Endometrium (tissue), 2 donors: ENCODE measurements around the gene CTTNBP2.

ENCODE experiments used
- FAIRE-seq: peaks from 2 replicates; lab custom pipeline; 2012; peaks lifted over from hg19 to GRCh38; lab: Jason Lieb, UNC
- donor health status: control.
- donor health status: control.

CTTNBP2 gene

GRCh38 chr7:117781707-117782106 is 91.5 kb downstream of the CTTNBP2 start:
- no peak for FAIRE-seq

DNA sequence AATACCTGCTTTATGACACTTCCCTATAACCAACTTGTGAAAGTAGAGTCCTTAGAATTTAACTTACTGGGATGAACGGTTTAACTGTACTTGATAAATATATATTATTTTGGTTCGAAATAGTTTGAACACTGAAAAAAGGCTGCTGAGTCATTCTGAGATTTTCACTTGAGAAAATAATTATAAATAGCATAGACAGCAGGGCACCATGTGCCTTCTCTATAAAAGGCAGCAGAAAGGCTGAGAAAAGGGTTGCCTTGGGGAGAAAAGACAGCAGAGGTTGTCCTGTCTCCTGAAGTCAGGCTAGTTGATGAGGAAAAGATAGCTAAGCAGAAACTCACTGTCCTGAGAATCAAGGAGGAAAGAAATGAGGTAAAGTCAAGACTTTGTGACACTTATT is 92.4 kb downstream of the CTTNBP2 start:
- FAIRE-seq, result no peak

DNA sequence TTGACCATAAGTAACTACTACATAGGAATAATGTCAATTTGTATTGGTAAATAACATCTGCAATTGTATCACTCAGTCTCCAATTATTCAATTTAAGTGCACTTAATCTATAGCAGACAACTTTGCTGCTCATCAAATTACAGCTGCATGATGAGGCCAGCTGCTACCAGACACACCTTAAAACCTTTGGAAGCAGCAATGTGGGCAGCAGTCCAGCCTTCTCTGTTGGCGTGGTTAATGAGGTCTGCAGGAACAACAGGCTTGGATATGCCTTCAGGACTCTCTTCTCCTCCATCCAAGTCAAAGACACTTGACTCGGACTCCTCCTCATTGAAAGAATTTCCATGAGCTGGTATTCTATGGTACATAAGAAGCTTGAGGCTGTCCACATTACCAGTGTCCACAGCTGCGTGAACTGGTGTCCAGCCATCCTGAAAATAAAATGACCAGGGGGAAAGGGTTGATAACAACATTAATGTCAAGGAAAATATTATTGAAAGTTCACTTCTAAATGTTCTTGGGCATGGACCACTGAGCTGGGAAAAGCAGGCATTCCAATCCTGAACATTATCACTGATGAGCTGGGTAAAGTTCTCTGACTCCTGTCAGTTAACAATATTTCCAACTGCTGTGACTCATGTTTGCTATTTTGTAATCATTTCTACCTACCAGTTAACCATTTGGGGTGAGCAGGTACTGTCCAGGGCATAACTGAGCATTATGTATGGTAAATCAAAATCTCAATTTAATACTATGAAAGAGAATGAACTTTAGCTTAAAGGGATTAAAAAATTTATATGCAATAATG is 95.7 kb downstream of the CTTNBP2 start:
- FAIRE-seq, result no peak

DNA sequence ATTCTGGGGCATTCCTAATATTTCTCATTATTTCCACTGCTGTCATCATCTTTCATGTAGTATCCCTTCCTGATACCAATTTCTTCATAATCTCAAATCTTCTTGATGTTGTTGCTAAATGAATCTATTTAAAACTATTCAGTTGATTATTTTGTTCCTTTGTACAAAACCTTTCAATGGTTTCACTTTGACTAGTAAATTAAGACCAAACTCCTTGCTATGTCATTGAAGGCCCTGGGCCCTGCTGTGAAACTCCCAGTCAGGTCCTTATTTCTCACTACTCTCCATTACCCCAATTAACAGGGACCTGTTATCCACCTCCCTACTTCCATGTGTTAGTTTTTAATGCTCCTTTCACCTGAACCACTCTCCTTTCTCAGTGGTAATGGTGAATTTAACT is 97.0 kb downstream of the CTTNBP2 start:
- FAIRE-seq, result no peak

- FAIRE-seq, result no peak
These were observed 97.4 kb downstream of the CTTNBP2 start for GRCh38 chr7:117775801-117776200.

DNA sequence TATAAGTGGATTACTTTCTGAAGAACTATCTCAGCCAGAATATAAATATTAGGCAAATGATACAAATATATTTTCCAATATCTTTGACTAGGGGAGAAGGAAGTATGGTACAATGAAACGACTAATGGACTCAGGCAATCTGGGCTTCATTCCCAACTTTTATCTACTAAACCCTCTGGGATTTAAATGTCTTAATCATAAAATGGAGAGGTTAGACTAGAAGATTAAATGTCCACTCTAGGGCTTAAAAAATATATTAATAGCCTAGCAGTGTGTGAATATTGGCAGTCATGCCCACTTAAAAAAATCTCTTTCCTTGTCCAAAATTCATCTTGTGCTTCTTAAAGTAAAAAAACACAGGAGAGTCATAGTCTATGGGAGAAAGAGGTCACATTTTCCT is 98.3 kb downstream of the CTTNBP2 start:
- FAIRE-seq, result no peak

DNA sequence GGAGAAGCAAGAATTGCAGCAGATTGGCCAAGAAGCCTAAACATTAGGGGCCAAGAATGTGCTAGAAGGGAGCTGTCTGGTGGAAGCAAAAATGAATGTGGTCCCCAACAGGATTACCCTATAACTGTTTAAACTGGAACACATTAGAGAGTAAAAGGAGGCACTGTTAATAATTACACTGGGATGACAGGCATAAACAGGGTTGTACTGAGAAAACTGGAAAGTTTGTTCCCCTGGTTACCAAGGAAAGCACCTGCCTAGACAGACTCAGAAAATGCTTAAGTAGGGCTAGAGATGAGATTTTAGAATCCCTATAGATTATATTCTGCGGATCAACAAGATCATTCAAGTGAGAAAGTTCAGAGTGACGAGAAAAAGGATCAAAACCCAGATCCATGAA is 100.8 kb downstream of the CTTNBP2 start:
- FAIRE-seq, result no peak

- FAIRE-seq, result no peak
These were observed 101.5 kb downstream of the CTTNBP2 start for GRCh38 chr7:117771756-117772155.

DNA sequence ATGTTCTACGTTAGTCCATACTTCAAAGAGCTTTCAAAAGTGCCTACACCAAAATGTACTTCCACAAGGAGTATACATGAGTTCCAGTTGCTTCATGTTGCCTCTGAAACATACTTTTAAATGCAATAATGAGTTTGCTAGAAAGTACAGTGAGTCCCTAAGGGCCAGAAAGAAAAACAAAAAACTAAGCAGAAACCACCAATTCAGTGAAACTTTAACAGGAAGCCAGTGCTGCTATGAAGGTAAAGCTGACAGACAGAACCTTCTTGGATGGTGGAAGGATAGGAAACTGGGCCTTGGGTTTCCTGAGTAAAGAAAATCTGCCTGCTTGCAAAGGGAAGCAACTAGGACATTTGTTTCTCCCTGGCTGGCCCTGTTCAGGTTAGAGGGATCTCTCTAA is 104.2 kb downstream of the CTTNBP2 start:
- no peak for FAIRE-seq

GRCh38 chr7:117767951-117768350 is 105.3 kb downstream of the CTTNBP2 start:
- no peak for FAIRE-seq

DNA sequence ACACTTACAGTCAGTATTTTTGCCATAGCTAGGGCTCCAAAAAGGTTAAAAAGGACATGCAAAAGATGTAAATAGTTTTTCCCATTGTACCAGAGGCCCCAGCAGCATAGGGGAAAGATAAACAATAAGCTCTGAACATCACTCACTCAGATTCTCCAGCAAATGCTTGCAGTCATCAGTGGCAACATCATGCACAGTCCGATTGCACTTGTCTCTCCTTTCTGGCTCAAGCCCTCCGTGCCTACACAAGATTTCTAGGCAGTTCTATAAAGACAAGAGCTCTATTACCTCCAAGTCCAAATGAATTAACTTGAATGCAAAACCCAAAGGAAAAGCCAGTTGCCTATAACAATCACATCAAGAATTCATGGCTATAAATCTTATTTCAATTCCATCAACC is 106.3 kb downstream of the CTTNBP2 start:
- no peak for FAIRE-seq

GRCh38 chr7:117764031-117764430 is 109.2 kb downstream of the CTTNBP2 start:
- no peak for FAIRE-seq

- FAIRE-seq, result no peak
These were observed 111.2 kb downstream of the CTTNBP2 start for GRCh38 chr7:117762055-117762454.

GRCh38 chr7:117759950-117760640 is 113.1 kb downstream of the CTTNBP2 start:
- no peak for FAIRE-seq

GRCh38 chr7:117757440-117757839 is 115.8 kb downstream of the CTTNBP2 start:
- FAIRE-seq, result no peak

DNA sequence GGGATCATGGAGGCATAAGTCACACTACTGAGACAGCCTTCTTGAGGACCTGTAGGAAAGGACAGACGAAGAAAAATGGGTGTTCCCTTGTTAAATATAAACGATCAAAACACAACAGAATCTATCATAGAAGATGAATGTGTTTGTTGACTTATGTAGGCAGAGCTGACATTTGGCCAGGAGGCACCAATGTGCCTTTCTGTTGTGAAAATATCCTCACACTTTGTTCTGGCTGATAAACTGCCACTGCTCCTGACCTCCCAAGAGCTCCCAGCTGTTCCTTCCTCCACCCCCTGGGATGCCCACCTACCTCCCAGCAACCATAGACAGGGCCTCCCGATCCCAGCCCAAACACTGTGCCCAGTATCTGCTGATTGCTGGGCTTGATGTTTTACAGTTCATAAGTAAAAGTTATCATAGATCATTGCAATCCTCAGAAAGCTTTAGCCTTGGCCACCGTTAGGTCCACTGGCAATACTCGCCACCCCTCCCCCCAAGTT is 116.6 kb downstream of the CTTNBP2 start:
- FAIRE-seq, result no peak

- no peak for FAIRE-seq
These were observed 118.1 kb downstream of the CTTNBP2 start for GRCh38 chr7:117755136-117755535.

DNA sequence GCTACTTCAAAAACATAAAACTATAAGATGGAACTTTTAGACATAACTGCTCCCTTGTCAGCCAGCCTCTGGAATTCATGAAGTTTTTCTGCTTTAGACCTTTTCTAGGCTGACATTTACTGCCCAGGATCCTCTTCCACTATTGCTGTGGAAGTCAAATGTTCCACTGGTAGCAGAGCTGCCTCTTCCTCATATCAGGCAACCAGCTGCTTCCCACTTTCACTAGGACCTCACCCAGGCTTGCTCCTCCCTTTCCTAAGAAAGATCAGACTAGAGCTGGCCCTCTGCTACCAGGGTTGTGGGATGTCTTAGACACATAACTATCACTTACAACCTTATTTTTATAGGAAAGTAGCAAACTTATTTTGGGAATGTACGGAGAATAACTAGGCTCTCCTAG is 121.5 kb downstream of the CTTNBP2 start:
- FAIRE-seq, result no peak

DNA sequence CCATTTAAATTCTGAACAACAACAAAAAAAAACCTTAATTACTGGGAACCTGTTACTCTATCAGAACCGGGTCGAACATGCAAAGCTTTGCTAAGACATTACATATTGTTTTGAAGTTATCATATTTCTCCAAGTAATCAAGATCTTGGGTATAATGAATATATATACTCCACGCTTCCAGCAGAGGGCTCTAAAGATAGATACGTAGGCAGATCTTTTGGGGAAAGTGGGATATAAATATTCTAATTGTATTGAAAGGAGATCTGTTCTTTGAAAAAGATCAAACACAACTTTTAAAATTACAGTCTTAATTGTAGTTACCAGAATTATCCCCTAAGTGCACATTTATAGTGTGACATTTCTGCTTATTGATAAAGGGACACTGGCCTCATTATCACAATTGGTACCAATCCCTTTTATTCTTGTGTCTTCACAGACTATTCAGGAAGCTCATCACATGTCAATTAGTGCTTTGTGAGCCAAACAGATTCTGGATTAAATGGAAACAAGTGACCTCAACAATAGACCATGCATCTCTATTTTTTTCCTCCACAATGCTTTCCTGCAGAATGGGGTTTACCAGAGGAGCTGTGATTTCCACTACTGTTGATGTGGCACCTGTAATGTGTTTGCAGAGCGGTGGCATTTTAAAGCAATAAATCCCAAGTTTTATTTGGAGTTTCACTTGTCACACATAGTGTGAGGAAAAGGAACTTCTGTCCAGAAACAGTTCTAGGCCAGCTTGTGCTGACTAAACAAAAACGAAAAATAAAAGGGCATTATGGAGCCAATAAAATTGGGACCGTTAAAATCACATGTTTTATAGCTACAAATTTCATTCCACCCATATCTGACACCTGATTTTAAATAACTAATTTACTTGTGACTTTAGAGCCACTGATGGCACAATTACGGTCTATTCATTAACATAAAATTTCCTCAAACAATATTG is 122.4 kb downstream of the CTTNBP2 start:
- peak; percentile 75 for FAIRE-seq

- FAIRE-seq, result no peak
These were observed 131.3 kb downstream of the CTTNBP2 start for GRCh38 chr7:117741962-117742361.

- no peak for FAIRE-seq
These were observed 134.2 kb downstream of the CTTNBP2 start for GRCh38 chr7:117739085-117739484.

- no peak for FAIRE-seq
These were observed 135.3 kb downstream of the CTTNBP2 start for GRCh38 chr7:117737926-117738325.
